ENCODE measurements around the gene MYO10.

MYO10 gene

GRCh38 chr5:16617274-16617968, 318.7 kb downstream of the MYO10 start:
- Histone ChIP-seq H3K4me3 (peak overlapping the region; percentile 87), H3K27ac (peak overlapping the region; percentile 33 to 67)
- no peak for TF ChIP-seq CTCF (IDR thresholded peaks at IDR 0.05)
- DNase-seq (ENCODE audit: low spot score), result no peak

GRCh38 chr5:16616536-16617273, 319.4 kb downstream of the MYO10 start, which contains the start of gene RETREG1:
TSS of gene RETREG1 (minus strand) at chr5:16616997. CDS start at chr5:16616971, 26 bp downstream.
- peak within 1 kb of the TSS; percentile 47 to 67 for H3K27ac ChIP-seq
- H3K4me3 ChIP-seq, result peak within 1 kb of the TSS; percentile 87
- DNase-seq (ENCODE audit: low spot score), result no peak
- no peak for TF ChIP-seq CTCF (IDR thresholded peaks at IDR 0.05)

GRCh38 chr5:16615741-16616535, 320.1 kb downstream of the MYO10 start:
- TF ChIP-seq CTCF (IDR thresholded peaks at IDR 0.05), result no peak
- DNase-seq (ENCODE audit: low spot score), result no peak
- peak overlapping the region; percentile 87 for H3K4me3 ChIP-seq
- H3K27ac ChIP-seq, result peak overlapping the region in 1 of 2 donors; percentile 67

GRCh38 chr5:16612007-16612406, 324.1 kb downstream of the MYO10 start:
- Histone ChIP-seq H3K4me3 (no peak overlapping the region), H3K27ac (no peak overlapping the region)
- TF ChIP-seq CTCF (IDR thresholded peaks at IDR 0.05), result no peak
- no peak for DNase-seq (ENCODE audit: low spot score)
